GM21619 (cell line): ENCODE data around the gene TEDC2.
"Not testable (repeated sequence)": the region's sequence is repeated elsewhere in the genome, so short reads cannot be mapped to it uniquely, and the experiment has no call there.

ENCODE experiments used
- ATAC-seq: cut with Tn5 transposase; IDR thresholded peaks from one replicate; pipeline ENCODE4 v1.9.1; 2021; ENCODE audit not compliant: unreplicated experiment

The TEDC2 gene

DNA sequence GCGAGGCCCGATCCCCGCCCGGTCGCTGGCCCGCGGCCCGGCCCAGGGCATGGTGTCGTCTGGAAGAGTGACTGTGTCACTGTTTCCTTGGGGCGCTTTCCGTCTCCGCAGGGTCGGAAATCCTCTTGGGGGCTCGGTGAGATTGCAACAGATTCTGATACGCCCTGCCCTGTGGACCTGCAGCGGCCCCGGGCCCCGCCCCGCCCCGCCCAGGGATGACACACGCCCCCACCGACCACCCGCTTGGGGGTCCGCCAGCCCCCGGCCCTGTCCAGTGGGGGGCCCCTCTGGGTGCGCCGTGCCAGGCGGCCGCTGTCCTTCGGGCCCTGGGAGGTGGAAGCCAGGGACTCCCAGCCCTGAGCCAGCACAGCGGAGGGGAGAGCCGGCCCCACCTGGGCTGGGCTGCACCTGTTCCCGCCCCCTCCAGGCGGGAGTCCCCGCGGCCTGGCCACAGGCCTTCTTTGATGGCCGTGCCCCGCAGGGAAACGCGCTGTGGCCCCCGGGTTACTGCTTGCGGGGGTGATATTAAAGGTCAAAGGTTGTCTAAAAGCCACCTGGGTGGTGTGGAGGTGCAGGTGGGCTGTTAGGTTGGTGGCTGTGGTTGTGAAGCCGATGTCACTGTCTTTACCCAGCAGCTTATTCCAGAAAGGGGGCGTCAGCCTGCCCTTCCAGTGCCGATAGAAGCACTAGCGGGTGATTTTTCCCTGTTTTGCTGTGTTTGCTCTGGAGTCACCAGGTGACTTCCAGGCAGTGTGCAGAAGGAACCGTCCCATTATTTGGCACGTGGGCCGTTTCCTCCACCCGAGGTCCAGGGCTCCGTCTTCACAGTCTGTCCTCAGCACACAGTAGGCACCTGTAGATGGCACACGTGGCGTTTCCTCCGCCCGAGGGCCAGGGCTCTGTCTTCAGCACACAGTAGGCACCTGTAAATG, 15.8 kb downstream of the TEDC2 start:
- ATAC-seq: no peak

DNA sequence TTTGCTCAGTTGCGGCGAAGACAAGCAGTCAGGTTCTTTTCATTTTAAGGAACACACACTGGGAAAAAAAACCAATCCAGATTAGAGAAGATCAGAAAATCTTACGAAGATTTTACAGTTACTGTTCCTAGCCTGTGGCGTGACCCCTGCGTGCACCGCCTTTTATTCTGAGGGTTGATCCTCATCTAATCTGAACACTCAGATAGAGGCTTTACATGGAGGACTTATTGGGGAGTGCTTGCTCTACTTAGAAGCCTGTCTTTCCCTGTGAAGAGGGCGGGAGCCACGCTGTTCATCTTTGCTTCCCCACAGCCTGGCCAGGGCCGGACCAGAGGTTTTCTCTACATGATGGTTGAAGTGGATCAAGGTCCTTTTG, 16.4 kb downstream of the TEDC2 start:
- ATAC-seq: no peak

DNA sequence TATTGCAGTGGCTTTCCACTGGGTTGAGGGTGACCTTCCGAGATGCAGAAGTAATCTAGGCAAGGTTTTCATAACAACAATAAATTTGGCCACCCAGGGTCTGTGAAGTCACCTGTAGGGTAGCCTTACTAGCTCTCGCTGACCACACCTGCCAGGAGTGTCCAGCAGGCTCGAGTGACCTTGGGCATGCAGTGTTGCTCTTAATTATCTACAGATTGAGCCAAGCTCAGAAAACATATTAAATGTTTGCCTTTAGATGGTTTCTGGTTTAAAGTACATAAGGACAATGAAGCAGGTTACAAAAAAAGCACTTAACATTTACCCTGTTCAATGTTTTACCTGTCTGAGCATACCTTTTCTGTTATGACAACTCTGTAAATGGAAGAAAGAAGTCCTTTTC, 16.8 kb downstream of the TEDC2 start:
- no peak for ATAC-seq

DNA sequence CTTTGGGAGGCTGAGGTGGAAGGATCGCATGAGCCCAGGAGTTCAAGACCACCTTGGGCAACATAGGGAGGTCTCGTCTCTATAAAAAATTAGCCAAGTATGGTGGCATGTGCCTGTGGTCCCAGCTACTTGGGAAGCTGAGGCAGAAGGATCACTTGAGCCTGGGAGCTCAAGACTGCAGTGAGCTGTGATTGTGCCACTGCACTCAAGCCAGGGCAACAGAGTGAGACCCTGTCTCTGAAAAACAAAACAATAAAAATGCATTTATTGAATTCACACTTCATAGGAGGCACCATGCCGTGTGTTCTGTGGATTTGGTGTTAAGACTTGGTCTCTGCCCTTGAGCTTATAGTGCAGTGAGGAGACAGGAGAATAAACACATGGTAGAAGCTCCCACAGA, 17.4 kb downstream of the TEDC2 start:
- no peak for ATAC-seq

DNA sequence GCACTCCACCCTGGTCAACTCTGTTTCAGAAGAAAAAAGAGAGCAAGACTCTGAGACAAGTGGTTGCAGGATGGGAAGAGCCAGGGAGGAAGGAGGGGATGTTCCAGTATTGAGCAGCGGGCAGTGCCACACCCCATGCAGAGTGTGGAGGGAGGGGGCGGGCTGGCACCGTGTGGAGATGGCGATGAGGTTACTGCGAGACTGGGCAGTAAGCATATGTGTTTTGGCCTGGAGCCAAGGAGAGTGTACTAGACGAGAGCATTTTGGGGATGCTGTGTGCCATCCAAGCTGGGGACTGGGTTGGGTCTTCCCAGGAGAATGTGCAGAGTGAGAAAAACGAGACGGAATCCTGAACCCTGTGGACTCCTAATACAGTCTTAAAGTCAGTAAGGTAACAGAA, 18.4 kb downstream of the TEDC2 start:
- no peak for ATAC-seq

DNA sequence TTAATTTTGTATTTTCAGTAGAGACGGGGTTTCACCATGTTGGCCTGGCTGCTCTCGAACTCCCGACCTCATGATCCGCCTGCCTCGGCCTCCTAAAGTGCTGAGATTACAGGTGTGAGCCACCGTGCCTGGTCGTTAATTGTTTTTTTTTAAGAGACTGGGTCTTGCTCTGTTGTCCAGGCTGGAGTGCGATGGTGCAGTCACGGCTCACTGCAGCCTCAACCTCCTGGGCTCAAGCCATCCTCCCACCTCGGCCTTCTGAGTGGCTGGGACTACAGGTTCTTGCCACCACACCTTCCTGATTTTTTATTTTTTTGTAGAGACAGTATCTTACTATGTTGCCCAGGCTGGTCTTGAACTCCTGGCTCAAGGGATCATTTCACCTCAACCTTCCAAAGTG, 20.1 kb downstream of the TEDC2 start:
- ATAC-seq: not testable (repeated sequence)

DNA sequence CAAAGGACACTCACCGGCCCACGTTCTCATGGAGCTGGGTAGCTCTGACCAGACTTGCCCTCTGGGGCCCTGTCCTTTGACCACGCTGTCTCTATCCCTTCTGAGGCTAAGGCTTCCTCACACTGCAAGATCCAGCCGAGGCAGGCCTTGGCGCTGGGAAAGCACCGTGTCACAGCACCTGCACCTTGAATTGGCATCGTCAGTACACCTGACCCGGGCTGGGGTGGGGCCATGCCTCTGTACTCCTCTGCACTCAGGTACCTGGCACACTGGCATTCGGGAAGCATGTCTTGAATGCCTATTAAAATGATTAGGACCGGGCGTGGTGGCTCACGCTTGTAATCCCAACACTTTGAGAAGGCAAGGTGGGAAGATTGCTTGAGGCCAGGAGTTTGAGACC, 21.0 kb downstream of the TEDC2 start:
- no peak for ATAC-seq

DNA sequence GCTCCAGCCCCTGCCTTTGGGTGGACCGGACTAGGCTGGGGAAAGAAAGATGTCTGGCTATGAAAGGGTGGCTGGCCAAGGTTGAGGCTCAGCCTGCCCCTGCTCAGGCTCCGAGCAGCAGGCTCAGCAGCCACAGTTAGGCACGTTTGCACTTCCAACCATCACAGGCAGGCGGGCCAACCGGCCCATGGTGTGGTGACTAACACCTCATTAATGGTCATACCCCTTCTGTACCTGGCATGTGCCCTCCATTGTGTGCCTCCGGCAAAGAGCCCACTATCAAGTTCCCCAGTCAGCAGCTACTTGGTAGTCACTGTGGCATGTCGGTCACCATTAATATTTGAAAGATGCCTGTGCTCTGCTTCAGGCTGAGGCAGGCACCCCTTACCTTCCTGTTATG, 21.8 kb downstream of the TEDC2 start:
- no peak for ATAC-seq

DNA sequence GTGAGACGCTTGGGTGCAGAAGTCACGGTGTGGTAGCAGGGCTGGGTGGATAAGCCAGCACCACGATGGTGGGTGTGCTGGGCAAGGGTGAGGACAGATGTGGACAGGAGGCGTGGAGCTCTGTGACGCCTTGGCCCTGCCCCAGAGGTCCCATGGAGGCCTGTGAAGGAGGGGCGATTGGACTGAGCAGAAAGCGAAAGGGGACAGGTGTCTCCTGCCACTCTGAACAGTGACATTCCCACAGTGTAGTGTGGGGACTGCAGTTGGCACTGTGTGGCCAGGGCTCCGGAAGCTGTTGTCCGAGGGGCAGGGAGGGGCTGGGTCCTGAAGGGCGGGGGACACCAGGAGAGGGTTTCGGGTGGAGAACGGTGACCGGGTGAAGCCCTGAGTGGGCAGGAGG, 22.3 kb downstream of the TEDC2 start:
- no peak for ATAC-seq

DNA sequence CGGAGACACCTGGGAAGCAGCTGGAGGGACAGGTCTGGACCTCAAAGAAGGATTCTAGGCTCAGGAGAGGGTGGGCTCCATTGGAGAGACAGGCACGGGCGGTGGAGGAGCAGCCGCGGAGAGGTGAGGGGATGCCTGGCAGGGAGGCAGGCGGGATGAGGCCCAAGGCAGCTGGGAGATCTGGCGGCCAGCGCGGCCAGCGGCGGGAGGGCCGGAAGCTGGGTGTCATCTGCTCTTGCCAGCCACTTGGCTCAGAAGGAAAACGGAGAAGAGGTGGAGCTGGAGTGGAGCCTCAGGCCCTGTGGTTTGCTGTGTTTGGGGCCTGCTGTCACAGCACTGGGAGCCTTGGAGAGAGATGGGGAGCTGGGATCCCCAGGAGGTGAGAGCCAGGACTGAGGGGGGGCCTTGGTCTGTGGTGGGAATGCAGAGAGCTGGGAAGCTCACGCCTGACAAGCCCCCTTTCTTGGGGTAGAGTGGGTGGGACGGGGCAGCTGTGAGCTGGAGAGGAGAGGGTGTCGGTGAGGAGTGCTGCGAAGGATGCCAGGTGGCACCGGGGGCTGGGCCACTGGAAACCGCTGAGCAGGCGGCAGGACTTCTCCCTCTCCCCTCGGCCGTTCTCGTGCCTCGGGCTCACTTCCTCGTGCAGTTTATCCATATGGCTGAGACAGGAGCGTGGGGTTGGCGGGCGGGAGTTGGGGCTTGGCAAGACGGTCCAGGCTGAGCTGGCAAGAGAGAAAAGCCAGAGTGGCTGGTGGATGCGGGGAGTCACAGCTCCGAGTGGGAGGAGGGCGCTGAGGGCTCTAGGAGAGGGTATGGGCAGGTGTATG, 23.0 kb downstream of the TEDC2 start:
- no peak for ATAC-seq

DNA sequence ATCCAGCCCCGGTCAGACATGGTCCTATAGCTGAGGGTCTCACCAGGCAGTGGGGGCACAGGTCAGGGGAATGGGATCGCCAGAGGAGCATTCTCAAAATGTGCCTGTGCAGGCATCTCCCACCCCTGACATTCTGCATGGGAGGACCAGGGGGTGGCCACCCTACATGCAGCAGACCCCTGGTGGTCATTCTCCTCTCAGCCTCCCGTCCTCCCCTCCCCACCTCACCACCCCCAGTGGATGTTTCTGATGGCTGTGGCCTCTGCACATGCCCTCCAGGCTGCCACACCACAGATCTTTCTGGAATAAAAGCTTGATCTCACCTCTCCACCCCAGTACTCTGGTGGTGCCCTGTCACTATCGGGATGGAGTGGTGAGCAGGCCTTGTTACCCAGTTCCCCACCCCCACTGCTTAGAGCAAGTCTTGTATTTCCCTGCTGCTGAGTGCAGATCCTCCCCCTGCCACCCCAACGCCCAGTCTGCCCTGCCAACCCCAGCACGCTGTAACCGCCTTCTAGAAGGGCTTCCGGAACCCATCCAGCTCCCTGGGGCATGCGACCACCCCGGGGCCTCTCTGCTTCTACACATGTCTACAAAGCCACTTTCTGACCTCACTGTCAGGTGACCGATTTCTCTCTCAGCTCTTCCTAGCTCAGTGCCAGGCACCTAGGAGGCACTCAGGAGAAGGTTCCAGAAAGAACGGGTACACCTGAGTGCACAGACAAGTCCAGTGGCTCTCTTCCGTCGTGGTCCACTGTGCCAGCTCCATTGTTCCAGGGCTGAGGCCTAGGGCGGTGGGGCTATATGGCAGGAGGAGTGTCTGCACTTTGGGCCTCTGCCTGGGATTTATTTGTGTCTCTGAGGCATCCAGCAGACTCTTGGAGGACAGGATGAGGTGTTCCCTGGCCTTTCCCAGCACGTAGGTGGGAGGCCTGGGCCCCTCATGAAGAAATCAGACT, 24.3 kb downstream of the TEDC2 start:
- ATAC-seq: no peak

DNA sequence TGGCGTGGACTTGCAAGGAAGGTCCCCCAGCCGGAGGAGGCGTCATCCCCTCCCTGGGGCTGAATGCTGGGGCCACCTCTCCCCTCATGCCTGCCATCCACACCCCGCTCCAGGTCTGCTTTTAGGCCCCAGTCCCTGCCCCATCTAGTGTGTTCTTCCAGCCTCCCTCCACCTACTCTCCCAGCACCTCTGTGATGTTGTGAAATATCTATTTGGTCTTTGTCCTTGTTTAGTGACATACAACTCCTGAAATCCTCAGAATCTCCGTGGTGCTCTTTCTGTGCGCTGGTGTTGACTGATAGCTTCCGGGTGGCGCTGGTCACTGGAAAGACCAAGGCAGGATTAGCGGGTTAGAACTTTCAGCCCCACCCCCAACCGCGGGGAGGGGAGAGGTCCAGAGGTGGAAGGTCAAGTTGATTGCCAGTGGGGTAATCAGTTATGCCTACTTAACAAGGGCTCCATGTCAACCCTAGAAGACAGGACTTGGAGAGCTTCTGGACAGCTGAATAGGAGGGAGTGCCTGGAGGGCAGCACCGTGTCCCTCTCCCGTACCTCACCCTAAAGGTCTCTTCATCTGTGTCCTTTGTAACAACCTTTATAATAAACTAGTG, 25.1 kb downstream of the TEDC2 start:
- ATAC-seq: no peak

DNA sequence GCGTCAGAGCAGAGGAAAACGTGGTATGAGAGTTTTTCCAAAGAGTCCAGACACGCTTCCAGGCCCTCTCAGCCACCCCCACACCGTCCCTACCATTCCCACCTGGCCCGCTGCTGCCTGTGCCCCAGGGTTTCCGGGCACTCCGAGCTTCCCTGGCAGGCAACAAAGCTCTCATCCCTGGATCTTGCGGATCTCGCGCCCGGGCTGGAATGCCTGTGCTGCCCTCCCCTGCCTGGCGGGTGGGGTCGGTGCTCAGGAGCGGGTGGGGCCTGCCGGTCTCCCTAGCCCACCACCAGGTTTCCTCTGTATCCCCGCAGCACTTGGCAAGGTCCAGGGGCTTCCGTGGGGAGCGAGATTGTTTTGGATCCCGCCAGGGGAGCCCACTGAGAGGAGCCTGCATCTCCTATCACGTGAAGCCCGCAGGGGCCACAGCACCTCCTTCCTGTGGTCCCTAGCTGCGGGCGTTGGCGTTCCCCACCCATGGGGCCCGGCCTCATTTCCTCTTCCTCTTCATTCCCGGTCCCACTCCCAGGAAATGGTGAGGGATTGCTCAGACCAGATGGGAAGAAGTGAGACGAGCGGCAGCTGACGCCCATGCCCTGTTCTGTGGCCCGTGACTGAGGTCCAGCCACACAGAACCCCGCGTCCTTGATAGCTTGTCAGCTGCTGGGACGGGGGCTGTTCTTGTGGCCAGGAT, 26.1 kb downstream of the TEDC2 start:
- no peak for ATAC-seq

DNA sequence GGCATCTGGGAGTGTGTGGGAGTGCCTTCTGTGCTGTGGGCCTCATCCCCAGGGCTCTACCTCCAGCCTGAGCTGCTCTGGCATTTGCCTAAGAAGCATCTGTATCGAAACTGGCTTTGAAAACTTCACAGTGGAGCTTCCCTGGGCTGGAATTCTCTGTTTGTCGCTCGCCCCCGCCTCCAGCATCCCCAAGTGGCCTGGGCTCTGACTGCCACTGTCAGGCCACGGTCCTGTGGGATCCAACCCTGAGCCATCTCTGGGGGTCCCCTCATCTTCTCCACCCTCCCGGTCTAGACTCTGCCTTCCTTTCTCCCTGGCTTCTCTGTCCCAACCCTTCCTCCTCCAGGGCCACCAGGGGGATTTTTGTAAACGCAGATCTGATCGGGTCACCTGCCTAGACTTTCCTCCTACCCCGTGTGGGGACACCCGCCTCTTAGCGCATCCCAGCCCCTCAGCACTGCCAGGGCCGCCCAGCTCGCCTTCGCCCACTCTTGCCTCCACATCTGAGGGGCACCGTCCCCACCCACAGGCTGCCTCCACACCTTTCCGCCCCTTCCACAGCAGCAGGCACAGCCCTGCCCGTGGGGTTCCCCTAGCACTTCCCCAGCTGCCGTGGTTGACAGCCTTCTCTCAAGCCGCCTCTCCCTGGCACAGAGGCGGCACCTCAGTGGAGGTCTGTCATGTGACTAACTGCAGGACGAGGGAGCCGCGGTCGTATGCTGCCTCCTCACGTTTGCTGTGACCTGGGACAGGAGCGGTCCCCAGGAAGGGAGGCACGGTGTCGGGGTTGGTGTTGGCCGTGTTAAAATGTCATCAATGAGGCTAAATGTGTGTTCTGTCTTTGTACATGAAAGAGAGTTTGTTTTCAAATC, 27.0 kb downstream of the TEDC2 start:
- peak; percentile 67 for ATAC-seq

DNA sequence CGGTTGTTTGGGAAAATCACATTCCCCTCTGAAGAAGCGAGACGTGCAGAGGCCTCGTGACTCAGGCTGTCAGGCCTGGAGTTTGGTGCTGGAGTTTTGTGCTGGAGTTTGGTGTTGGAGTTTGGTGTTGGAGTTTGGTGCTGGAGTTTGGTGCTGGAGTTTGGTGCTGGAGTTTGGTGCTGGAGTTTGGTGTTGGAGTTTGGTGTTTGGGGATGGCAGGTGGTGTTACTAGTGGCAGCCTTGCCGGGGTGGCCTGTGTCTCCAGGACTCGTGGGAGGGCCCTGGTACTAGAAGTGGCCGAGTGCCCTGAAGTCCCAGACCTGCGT, 27.6 kb downstream of the TEDC2 start:
- no peak for ATAC-seq

DNA sequence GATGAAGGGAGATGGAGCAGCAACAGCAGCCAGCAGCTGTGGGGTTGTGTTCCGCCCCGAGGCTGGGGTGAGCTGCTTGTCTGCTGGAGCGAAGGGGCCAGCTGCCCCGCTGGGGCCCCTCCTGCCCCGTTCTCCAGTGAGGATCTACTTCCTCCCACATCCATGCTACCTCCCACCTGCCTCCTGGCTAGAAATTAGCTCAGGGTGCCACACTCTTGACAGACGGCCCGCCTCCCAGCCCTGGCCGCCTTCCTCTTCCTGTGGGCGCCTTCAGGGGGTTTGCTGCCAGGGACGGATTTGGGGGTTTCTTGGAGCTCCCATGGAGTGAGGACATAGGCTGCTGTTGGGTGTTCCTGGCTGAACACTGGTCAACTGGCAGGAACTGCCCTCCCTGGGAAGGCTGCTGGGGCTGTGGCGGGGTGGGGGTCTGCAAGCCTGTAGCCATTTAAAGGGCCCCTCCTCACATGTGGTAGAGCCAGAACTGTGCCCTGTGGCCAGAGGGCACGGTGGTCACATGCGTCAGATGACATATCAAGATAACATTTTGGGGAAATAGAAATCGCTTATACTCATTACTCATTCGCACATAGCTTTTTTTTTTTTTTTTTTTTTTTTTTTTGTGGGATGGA, 28.1 kb downstream of the TEDC2 start:
- no peak for ATAC-seq

DNA sequence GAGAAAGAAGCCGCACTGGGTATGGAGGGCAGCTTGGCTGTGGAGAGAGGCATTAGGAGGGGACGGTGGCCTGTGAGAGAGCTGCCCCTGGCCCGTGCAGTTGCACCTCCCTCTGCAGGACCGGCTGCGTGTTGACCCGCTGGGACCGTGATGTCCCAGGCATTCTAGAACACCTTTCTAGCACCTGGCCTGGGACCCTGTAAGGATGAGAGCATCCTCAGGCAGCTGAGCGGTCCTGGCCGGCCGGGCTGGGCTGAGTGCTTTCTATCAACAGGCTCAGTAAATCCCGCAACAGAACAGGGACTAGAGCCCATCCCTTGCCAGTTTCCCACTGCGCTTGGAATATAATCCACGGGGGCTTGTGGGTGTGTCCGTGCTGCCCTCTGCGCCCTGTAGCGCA, 29.7 kb downstream of the TEDC2 start:
- no peak for ATAC-seq

DNA sequence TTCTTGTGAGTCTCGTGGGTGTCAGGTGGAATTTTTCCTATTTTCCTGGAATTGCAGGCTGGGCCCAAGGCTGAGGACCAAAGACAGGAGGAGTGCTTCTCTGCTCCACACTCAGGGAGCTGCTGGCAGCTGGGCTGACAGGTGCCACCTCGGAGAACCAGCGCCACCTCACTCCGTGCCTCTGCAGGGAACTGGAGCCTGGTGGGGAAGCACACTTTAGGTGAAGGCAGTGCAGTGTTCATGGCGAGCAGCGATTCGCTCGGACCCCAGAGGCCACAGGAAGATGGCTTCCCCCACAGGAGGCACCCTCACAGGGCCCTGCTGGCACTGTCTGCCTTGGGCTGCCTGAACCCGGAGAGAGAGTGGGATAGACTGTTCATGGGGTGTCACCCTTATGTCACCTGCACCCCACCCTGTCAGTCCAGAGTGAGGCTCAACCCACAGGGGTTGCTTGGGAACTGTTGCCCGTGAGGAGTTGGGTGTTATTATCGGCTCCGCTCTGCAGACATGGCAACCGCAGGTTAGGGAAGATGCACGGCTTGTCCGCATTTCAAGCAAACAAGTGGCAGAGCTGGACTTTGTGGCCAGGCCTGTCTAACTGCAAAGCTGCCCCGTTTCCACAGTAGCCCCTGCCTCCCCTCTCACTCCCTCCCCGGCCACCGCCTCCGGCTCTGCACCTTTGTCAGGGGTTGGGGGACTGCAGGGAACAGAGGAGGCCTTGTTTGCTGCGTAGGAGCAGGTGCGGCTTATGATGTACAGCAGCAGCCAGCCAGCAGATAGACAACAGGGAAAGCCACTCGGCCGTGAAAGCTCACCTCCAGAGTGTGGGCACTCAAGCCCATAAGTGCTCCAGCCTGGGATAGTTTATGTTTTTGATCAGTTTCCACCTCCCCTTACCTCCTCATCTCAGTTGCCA, 30.5 kb downstream of the TEDC2 start:
- ATAC-seq: no peak
